SK-N-SH treated with all-trans-retinoic acid at 6 μM for 48 hours (cell line): ENCODE results near the gene GEMIN7.

Experiments
- ATAC-seq: fragments of 200-7000 bp; cut with Tn5 transposase; 3 replicates; pipeline ENCODE4 v1.9.1; 2020; ENCODE audit warnings: mild to moderate bottlenecking, moderate library complexity
- ARNTL ChIP-seq: fragments of 450-650 bp; formaldehyde crosslinking; IDR thresholded peaks from 2 replicates; pipeline ENCODE4 v1.5.0; 2020; ENCODE audit warnings: low read depth, mild to moderate bottlenecking, moderate library complexity, borderline replicate concordance
- BACH2 ChIP-seq: fragments of 250-450 bp; sonication (Bioruptor Pico); IDR thresholded peaks from 2 replicates; pipeline ENCODE4 v1.9.0; 2021; ENCODE audit warnings: mild to moderate bottlenecking, borderline replicate concordance
- CSDC2 ChIP-seq: fragments of 250-450 bp; sonication (Bioruptor Pico); IDR thresholded peaks from 2 replicates; pipeline ENCODE4 v1.5.0; 2020; ENCODE audit warnings: mild to moderate bottlenecking, moderate library complexity
- ESRRG ChIP-seq: fragments of 250-450 bp; sonication (Bioruptor Pico); IDR thresholded peaks from 2 replicates; pipeline ENCODE4 v1.6.1; 2021; ENCODE audit warnings: mild to moderate bottlenecking
- GLIS3 ChIP-seq: fragments of 250-450 bp; sonication (Bioruptor Pico); IDR thresholded peaks from 2 replicates; pipeline ENCODE4 v1.5.0; 2020; ENCODE audit warnings: mild to moderate bottlenecking, moderate library complexity
- ISL1 ChIP-seq: fragments of 250-450 bp; sonication (Bioruptor Pico); IDR thresholded peaks from 2 replicates; pipeline ENCODE4 v2.1.2; 2022; ENCODE audit warnings: mild to moderate bottlenecking, moderate library complexity
- OSR1 ChIP-seq: fragments of 250-450 bp; sonication (Bioruptor Pico); IDR thresholded peaks from 2 replicates; pipeline ENCODE4 v1.8.0; 2022; ENCODE audit warnings: moderate library complexity, mild to moderate bottlenecking, inconsistent platforms
- PPARA ChIP-seq: fragments of 250-450 bp; sonication (Bioruptor Pico); IDR thresholded peaks from 2 replicates; pipeline ENCODE4 v1.5.0; 2020; ENCODE audit warnings: mild to moderate bottlenecking, borderline replicate concordance
- RARB ChIP-seq: fragments of 250-450 bp; sonication (Bioruptor Pico); IDR thresholded peaks from 2 replicates; pipeline ENCODE4 v1.8.0; 2021; ENCODE audit warnings: mild to moderate bottlenecking, moderate library complexity
- TCF4 ChIP-seq: fragments of 250-450 bp; sonication (Bioruptor Pico); IDR thresholded peaks from 2 replicates; pipeline ENCODE4 v1.8.0; 2021; ENCODE audit warnings: mild to moderate bottlenecking, moderate library complexity, borderline replicate concordance
- TOX ChIP-seq: fragments of 250-450 bp; sonication (Bioruptor Pico); IDR thresholded peaks from 2 replicates; pipeline ENCODE4 v1.8.0; 2021; ENCODE audit warnings: mild to moderate bottlenecking, moderate library complexity, borderline replicate concordance
- ZC3H10 ChIP-seq: fragments of 250-450 bp; sonication (Bioruptor Pico); IDR thresholded peaks from 2 replicates; pipeline ENCODE4 v1.5.1; 2021; ENCODE audit warnings: mild to moderate bottlenecking, moderate library complexity
- ZFP3 ChIP-seq: fragments of 250-450 bp; sonication (Bioruptor Pico); IDR thresholded peaks from 2 replicates; pipeline ENCODE4 v1.5.0; 2020; ENCODE audit warnings: mild to moderate bottlenecking, moderate library complexity
- ZFP30 ChIP-seq: fragments of 450-650 bp; formaldehyde crosslinking; IDR thresholded peaks from 2 replicates; pipeline ENCODE4 v1.5.0; 2022; ENCODE audit warnings: mild to moderate bottlenecking, moderate library complexity
- ZNF565 ChIP-seq: fragments of 450-650 bp; formaldehyde crosslinking; conservative IDR thresholded peaks from 2 replicates; pipeline ENCODE4 v1.5.0; 2020; ENCODE audit warnings: low read depth, mild to moderate bottlenecking, moderate library complexity
- ZNF8 ChIP-seq: fragments of 450-650 bp; formaldehyde crosslinking; IDR thresholded peaks from 2 replicates; pipeline ENCODE4 v1.5.0; 2020; ENCODE audit warnings: mild to moderate bottlenecking, moderate library complexity
- TF ChIP-seq, protein P1 (sequence below): fragments of 250-450 bp; sonication (Bioruptor Pico); IDR thresholded peaks from 2 replicates; pipeline ENCODE4 v1.5.1; 2020; ENCODE audit warnings: low read depth, mild to moderate bottlenecking, moderate library complexity
- TF ChIP-seq, protein P2 (sequence below): fragments of 250-450 bp; sonication (Bioruptor Pico); IDR thresholded peaks from 2 replicates; pipeline ENCODE4 v1.5.1; 2021; ENCODE audit warnings: mild to moderate bottlenecking, moderate library complexity
- TF ChIP-seq, protein P3 (sequence below): fragments of 250-450 bp; sonication (Bioruptor Pico); IDR thresholded peaks from 2 replicates; pipeline ENCODE4 v1.8.0; 2020; ENCODE audit warnings: mild to moderate bottlenecking, moderate library complexity, borderline replicate concordance
- TF ChIP-seq, protein P4 (sequence below): fragments of 250-450 bp; sonication (Bioruptor Pico); IDR thresholded peaks from 2 replicates; pipeline ENCODE4 v1.8.0; 2021; ENCODE audit warnings: low read depth, mild to moderate bottlenecking, moderate library complexity, borderline replicate concordance

The GEMIN7 gene

DNA sequence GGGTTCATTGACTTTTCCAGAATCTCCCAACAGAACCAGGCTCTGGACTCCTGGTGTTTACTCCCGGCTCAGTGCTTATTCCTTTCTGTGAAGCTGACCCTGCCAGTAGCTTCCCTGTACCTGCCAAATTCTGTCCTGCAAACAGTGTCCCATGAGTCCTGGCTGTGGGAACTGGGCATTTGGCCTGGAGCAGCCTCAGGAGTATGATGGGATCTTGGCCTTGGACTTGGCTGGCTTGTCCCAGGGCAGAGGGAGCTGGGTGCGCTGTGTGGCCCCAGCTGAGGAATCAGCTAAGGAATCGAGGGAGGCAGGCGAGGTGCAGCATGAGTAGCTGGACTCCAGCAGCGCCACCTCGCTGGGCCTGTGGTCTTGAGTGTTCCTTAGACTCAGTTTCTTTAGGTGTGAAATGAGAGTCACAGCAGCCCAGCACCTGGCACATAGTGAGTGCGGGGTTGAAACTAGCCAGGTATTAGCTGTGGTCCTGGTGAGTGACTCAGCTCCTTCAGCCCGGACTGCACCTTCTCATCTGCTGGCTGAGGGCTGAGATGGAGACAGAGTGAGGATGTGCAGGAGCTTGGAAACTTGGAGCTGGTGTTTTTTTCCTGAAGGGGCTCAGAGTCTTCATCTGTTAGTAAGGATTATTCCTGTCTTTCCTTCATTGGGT lies 29.9 kb upstream of the GEMIN7 start:
- no peak for TF ChIP-seq PPARA (CRISPR knock-in tag)
- no peak for TF ChIP-seq TOX
- TF ChIP-seq ARNTL (CRISPR knock-in tag) = no peak
- peak; percentile 24; the same call in 1 of the 3 replicates for ATAC-seq

DNA sequence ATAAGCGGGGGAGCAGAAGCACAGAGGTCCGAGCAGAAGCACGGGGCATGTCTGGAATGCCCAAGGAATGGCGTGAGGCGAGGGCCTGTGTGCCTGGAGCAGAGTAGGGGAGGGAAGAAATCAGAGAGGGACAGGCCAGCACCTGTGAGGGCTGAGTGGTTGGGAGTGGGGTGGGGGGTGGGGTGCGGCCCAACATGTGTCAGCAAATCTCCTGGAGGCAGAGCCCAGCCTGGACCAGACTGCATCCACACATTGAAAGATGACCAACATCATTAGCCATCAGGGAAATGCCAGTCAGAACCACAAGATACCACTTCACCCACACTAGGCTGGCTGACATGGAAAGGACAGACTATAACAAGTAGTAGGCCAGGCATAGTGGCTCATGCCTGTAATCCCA lies 29.0 kb upstream of the GEMIN7 start:
- TF ChIP-seq ZFP3 (CRISPR knock-in tag) = no peak
- no peak for TF ChIP-seq TOX
- TF ChIP-seq, protein P1, sequence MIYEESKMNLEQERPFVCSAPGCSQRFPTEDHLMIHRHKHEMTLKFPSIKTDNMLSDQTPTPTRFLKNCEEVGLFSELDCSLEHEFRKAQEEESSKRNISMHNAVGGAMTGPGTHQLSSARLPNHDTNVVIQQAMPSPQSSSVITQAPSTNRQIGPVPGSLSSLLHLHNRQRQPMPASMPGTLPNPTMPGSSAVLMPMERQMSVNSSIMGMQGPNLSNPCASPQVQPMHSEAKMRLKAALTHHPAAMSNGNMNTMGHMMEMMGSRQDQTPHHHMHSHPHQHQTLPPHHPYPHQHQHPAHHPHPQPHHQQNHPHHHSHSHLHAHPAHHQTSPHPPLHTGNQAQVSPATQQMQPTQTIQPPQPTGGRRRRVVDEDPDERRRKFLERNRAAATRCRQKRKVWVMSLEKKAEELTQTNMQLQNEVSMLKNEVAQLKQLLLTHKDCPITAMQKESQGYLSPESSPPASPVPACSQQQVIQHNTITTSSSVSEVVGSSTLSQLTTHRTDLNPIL (CRISPR knock-in tag) = no peak
- no peak for TF ChIP-seq OSR1
- no peak for TF ChIP-seq TCF4 (CRISPR knock-in tag)
- TF ChIP-seq, protein P2, sequence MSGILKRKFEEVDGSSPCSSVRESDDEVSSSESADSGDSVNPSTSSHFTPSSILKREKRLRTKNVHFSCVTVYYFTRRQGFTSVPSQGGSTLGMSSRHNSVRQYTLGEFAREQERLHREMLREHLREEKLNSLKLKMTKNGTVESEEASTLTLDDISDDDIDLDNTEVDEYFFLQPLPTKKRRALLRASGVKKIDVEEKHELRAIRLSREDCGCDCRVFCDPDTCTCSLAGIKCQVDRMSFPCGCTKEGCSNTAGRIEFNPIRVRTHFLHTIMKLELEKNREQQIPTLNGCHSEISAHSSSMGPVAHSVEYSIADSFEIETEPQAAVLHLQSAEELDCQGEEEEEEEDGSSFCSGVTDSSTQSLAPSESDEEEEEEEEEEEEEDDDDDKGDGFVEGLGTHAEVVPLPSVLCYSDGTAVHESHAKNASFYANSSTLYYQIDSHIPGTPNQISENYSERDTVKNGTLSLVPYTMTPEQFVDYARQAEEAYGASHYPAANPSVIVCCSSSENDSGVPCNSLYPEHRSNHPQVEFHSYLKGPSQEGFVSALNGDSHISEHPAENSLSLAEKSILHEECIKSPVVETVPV (CRISPR knock-in tag) = no peak
- no peak for TF ChIP-seq ISL1 (CRISPR knock-in tag)
- no peak for TF ChIP-seq ZNF565 (CRISPR knock-in tag)
- TF ChIP-seq, protein P3, sequence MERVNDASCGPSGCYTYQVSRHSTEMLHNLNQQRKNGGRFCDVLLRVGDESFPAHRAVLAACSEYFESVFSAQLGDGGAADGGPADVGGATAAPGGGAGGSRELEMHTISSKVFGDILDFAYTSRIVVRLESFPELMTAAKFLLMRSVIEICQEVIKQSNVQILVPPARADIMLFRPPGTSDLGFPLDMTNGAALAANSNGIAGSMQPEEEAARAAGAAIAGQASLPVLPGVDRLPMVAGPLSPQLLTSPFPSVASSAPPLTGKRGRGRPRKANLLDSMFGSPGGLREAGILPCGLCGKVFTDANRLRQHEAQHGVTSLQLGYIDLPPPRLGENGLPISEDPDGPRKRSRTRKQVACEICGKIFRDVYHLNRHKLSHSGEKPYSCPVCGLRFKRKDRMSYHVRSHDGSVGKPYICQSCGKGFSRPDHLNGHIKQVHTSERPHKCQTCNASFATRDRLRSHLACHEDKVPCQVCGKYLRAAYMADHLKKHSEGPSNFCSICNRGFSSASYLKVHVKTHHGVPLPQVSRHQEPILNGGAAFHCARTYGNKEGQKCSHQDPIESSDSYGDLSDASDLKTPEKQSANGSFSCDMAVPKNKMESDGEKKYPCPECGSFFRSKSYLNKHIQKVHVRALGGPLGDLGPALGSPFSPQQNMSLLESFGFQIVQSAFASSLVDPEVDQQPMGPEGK (CRISPR knock-in tag) = no peak
- no peak for TF ChIP-seq GLIS3
- TF ChIP-seq ZC3H10 (CRISPR knock-in tag) = no peak
- TF ChIP-seq, protein P4, sequence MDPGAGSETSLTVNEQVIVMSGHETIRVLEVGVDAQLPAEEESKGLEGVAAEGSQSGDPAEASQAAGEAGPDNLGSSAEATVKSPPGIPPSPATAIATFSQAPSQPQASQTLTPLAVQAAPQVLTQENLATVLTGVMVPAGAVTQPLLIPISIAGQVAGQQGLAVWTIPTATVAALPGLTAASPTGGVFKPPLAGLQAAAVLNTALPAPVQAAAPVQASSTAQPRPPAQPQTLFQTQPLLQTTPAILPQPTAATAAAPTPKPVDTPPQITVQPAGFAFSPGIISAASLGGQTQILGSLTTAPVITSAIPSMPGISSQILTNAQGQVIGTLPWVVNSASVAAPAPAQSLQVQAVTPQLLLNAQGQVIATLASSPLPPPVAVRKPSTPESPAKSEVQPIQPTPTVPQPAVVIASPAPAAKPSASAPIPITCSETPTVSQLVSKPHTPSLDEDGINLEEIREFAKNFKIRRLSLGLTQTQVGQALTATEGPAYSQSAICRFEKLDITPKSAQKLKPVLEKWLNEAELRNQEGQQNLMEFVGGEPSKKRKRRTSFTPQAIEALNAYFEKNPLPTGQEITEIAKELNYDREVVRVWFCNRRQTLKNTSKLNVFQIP = no peak
- no peak for TF ChIP-seq PPARA (CRISPR knock-in tag)
- TF ChIP-seq ESRRG (CRISPR knock-in tag) = no peak
- TF ChIP-seq ZNF8 = no peak
- no peak for TF ChIP-seq BACH2
- TF ChIP-seq CSDC2 (CRISPR knock-in tag) = no peak
- ATAC-seq = no peak

DNA sequence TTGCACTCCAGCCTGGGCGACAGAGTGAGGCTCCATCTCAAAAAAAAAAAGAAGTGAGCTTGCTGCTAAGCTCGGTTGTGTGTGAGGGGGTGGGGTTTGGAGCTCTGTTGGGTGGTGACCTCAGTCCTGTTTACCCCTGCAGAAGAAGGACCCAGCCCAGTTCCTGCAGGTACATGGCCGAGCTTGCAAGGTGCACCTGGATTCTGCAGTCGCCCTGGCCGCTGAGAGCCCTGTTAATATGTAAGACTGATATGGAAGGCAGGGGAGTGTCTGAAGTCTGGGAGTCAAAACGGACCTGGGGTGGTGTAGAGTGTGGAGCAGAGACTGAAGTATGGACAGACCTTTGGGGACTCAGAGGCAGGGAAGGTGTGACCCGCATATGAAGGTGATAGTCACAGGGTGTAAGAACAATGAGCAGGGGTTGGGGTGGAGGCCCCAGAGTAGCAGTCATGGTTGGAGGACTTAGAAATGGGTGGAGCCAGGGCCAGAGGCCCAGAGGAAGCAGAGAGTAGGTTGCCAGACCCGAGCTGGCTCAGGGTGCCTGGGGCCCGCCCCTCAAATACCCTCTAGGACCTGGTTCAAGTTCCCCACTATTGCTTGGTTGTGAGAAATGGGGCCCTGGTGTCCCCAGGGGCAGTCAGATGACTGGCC lies 27.0 kb upstream of the GEMIN7 start:
- ATAC-seq = no peak
- TF ChIP-seq ISL1 (CRISPR knock-in tag) = no peak
- no peak for TF ChIP-seq ZFP30 (CRISPR knock-in tag)
- no peak for TF ChIP-seq RARB (CRISPR knock-in tag)
- TF ChIP-seq OSR1 = no peak
- TF ChIP-seq CSDC2 (CRISPR knock-in tag) = no peak
- TF ChIP-seq ZC3H10 (CRISPR knock-in tag) = no peak
- TF ChIP-seq, protein P1 (CRISPR knock-in tag) = no peak
- TF ChIP-seq, protein P2 (CRISPR knock-in tag) = no peak
- no peak for TF ChIP-seq GLIS3
- TF ChIP-seq ZFP3 (CRISPR knock-in tag) = no peak
- no peak for TF ChIP-seq TCF4 (CRISPR knock-in tag)
- no peak for TF ChIP-seq ZNF565 (CRISPR knock-in tag)
